ENCODE results near the gene MALT1.

GRCh38 chr18:58692422-58693185 lies 21.3 kb downstream of the MALT1 start:
- no peak for TF ChIP-seq CTCF (conservative IDR thresholded peaks at IDR 0.05; ENCODE audit: low read depth, low read length)
- TF ChIP-seq EZH2 (IDR thresholded peaks at IDR 0.05; ENCODE audit: low read length, unreplicated experiment), result no peak

Data from PC-3 (cell line).